ENCODE measurements around the gene SLC39A7. TPM values are rescaled to one million over a fixed set of nuclear protein-coding genes. Genes with fewer than 3 reads are reported as not detected.

Gene SLC39A7
- total RNA-seq, 1 donor from 2014 or later, result 143 TPM

- no peak for DNase-seq (ENCODE audit: extremely low read depth, low read depth, low spot score)
Observed at GRCh38 chr6:33204415-33205190, 3.9 kb downstream of the SLC39A7 start, which contains the start of gene HSD17B8. Gene HSD17B8 (plus strand): TSS chr6:33204655. CDS start chr6:33204669, 14 bp downstream.

- DNase-seq (ENCODE audit: extremely low read depth, low read depth, low spot score), result no peak
Observed at GRCh38 chr6:33205191-33206026, 4.7 kb downstream of the SLC39A7 start.

DNA sequence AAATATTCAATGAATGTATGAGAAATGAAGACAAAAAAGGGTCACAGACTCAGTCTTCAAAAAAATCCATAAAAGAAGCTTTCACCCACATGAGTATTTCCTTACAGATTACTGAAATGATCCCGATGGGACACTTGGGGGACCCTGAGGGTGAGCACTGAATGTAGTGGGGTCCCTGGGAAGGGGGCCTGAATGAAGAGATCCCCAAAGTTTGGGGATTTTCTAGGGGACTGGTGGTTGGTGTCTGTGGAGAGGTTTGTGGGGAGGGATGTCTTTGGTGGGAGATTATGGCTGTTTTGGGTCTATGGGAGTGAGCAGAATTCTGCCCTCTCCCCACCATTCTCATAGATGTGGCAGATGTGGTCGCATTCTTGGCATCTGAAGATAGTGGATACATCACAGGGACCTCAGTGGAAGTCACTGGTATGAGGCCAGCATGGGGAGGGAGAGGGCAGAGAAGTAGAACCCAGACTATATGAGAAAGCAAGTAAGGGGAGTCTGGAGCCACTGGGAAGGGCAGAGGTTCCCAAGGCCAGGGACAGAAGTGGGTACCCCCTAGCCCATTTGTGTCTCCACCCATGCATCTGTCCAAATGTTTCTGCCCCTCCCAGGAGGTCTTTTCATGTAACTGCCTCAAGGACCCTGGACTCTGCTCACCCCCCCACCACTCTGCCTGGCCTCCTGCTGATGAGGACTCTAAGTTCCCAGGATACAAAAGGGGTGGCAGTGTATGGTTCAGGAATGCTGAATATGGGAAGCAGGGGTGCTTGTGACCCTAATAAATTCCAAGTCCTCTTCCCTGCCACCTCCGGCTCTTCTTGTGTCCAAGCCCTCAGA lies 5.6 kb downstream of the SLC39A7 start:
- DNase-seq (ENCODE audit: extremely low read depth, low read depth, low spot score), result no peak

DNA sequence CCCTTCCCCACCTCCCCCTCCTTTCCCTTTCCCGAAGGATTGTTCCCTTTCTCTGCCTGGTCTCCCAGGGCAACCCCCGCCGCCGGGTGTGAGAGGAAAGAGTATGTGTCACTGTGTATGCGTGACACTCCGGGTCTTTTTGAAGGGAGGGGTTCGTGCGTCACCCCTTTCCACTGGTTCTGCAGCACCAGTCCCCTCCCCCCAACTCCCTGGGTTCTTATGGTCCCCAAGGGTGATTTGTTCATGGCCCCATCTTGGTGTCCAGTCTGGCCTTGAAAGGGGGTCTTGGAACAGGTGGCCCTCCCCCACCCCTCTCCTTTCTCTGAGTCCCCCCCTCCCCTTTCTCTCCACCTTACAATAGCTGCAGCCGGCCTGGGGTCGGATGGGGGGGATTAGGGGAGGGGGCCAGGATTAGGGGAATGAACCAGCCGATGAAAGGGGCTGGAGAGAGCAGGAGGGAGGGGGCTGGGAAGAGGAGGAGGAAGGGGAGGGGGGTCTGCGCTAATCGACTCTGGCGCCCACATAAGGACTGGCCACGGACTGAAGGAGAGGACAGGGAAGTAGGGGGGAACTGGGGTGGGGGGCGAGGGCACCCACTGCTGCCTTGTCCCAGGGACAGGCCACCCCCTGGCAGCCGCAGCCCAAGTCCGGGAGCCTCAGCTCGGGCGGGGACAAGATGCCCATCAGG lies 6.3 kb downstream of the SLC39A7 start:
- no peak for DNase-seq (ENCODE audit: extremely low read depth, low read depth, low spot score)

GRCh38 chr6:33207552-33208090 lies 7.0 kb downstream of the SLC39A7 start:
- no peak for DNase-seq (ENCODE audit: extremely low read depth, low read depth, low spot score)

- no peak for DNase-seq (ENCODE audit: extremely low read depth, low read depth, low spot score)
Observed at GRCh38 chr6:33208091-33208967, 7.7 kb downstream of the SLC39A7 start, which contains the start of gene RING1. Gene RING1 (plus strand): TSS chr6:33208500. CDS start chr6:33208823, 323 bp downstream.

- no peak for DNase-seq (ENCODE audit: extremely low read depth, low read depth, low spot score)
Observed at GRCh38 chr6:33209856-33210255, 9.2 kb downstream of the SLC39A7 start.

DNA sequence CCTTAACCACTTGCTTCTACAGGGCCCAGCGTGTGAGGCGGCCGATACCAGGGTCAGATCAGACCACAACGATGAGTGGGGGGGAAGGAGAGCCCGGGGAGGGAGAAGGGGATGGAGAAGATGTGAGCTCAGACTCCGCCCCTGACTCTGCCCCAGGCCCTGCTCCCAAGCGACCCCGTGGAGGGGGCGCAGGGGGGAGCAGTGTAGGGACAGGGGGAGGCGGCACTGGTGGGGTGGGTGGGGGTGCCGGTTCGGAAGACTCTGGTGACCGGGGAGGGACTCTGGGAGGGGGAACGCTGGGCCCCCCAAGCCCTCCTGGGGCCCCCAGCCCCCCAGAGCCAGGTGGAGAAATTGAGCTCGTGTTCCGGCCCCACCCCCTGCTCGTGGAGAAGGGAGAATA lies 10.5 kb downstream of the SLC39A7 start:
- DNase-seq (ENCODE audit: extremely low read depth, low read depth, low spot score), result no peak

- no peak for DNase-seq (ENCODE audit: extremely low read depth, low read depth, low spot score)
Observed at GRCh38 chr6:33211666-33212422, 11.2 kb downstream of the SLC39A7 start.

DNA sequence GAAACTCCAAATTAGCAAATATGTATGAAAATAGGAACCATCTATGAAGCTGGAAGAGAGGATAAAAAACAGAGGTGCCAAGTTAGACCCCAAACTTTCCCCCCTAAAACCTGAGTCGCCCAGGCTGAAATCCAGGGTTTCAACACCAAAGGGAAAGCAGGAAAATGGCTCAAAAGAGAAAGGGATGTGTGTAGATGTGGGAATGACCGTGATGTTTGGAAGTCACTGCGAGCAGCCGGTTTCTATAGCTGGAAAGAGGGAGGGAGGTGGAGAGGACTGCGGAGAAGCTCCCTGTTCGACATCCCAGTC lies 12.1 kb downstream of the SLC39A7 start:
- no peak for DNase-seq (ENCODE audit: extremely low read depth, low read depth, low spot score)

GRCh38 chr6:33213166-33213988 lies 12.7 kb downstream of the SLC39A7 start:
- no peak for DNase-seq (ENCODE audit: extremely low read depth, low read depth, low spot score)

DNA sequence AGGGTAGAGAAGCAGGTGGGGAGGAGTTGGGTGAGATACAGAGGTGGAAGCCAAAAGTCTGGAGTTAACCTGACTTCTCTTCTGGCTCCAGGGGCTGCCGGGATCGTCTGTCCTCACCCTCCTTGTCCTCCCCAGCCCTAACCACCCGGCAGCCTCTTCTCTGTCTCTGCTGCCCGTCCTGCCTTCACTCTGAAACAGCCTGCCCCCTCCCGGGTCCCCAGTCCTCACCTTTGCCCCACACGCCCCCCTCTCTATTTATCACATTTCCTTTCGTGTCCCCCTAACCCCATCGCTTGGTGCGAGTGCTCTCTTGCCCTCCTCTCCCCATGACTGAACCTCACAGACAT lies 13.3 kb downstream of the SLC39A7 start:
- no peak for DNase-seq (ENCODE audit: extremely low read depth, low read depth, low spot score)

GRCh38 chr6:33215271-33216116 lies 14.8 kb downstream of the SLC39A7 start:
- no peak for DNase-seq (ENCODE audit: extremely low read depth, low read depth, low spot score)

- no peak for DNase-seq (ENCODE audit: extremely low read depth, low read depth, low spot score)
Observed at GRCh38 chr6:33216117-33216649, 15.5 kb downstream of the SLC39A7 start.

DNA sequence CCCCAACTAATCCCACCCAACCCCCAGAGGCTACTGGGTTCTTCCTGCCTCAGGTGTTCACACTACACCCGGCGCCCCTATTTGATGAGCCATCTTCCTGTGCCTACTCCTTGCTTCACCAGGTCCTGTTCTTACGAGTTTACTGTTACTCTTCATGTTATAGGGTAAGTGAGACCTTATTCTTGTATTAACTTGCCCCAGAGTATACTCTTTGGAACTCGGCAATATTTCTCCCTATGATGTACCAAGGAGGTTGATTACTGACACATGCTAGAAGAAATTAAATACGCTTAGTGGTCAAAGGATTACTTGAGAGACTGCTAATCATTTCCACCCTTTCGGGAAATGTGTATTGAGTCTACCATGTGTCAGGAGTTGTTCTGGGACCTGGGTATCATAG lies 16.6 kb downstream of the SLC39A7 start:
- DNase-seq (ENCODE audit: extremely low read depth, low read depth, low spot score), result no peak

- no peak for DNase-seq (ENCODE audit: extremely low read depth, low read depth, low spot score)
Observed at GRCh38 chr6:33217681-33218080, 17.0 kb downstream of the SLC39A7 start.
